GM21423 (cell line): ENCODE data around the gene RPA3.

Experiments used
- ATAC-seq: cut with Tn5 transposase; IDR thresholded peaks from one replicate; pipeline ENCODE4 v1.9.1; 2021; ENCODE audit warnings: mild to moderate bottlenecking, moderate library complexity; ENCODE audit not compliant: unreplicated experiment

The RPA3 gene

DNA sequence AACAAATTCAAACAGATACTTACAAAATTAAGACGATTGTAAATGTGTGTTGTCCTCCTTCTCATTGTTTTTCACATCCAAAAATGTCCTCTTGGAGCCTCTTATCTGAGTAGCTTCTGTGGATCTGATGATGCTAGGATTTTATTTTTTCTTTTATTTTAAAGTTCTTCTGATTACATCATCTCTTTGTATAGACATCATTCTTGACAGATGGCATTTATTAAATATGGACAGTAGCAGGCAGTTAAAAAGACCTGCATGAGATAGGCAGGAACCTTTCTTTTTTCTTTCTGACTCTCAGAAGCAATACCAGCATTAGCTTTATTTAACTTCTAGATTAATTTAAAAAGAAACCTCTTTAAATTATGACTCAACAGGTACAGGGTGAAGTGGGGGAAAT is at the start of gene RPA3:
Gene RPA3 (minus strand): TSS at position 116 of the 400 bp plus-strand sequence. CDS start 78,189 bp downstream, outside the sequence.
- no peak for ATAC-seq

- ATAC-seq, result no peak
These were observed 48.3 kb upstream of the RPA3 start for GRCh38 chr7:7766671-7767070.

- ATAC-seq, result peak; percentile 67
These were observed 47.0 kb upstream of the RPA3 start for GRCh38 chr7:7765422-7765821.

- ATAC-seq, result no peak
These were observed 46.4 kb upstream of the RPA3 start for GRCh38 chr7:7764520-7765396.

DNA sequence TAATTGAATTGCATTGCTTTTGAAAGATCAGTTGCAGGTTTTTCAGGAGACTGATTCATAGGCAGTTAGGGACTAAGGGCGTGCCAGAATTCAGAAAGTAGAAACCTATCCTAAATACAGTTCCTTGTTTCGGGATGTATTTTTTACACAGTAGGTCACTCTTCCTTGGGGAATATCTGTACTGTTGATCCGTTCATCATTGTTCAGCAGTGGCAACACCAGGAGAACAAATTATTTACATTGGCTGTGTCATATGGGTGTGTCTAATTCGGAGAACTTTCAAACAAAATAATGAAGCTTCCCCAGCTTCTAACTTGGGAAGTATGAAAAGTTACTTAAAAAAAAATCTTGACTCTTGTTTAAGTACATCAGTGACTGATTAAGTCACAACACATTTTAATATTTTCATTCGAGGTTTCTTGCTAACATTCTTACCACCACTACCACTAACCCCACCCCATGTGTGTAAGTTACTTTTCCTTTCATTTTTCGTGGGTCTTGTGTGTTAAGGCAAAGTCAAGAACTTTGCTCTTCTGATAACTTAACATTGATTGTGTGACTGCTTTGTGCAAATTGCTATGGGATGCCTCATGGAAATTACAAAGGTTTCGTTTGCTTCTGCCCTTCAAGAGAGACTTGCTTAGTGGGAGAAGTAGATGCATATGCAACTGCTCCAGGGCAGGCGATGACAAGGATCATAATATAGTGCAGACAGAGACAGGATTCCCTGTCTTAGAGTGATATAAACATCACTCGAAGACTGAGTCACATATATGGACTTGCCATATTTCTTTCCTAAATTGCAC is 43.8 kb upstream of the RPA3 start:
- peak; percentile 58 for ATAC-seq

DNA sequence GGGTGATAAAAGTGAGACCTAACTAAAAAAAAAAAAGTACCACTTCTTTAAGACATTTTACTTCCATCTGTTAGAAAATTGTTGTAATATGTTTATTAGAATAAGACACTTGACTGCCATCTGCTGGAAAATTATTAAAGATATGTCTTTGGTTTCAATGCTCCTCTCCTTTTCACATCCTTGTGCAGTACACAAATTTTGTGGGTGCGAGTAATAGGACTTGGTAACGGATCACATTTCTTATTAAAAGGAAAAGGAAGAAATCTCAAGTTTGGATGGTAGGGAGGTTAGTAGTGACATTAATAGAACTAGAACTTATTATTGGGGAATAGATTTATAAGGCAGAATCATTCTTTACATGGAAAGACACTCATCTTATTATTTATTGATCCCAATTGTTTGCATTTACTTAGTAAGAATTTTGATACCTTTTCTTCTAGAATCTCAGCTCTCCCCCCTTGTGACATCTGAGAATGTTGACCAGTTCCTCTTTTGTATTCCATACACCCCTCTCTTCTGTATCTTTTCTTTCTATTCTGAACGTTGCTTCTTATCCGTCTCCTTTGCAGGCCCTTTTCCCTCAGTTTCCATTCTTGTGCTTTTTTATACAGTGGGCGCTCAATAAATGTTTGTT is 43.0 kb upstream of the RPA3 start:
- ATAC-seq, result no peak

- ATAC-seq, result no peak
These were observed 39.2 kb upstream of the RPA3 start for GRCh38 chr7:7757576-7757975.

DNA sequence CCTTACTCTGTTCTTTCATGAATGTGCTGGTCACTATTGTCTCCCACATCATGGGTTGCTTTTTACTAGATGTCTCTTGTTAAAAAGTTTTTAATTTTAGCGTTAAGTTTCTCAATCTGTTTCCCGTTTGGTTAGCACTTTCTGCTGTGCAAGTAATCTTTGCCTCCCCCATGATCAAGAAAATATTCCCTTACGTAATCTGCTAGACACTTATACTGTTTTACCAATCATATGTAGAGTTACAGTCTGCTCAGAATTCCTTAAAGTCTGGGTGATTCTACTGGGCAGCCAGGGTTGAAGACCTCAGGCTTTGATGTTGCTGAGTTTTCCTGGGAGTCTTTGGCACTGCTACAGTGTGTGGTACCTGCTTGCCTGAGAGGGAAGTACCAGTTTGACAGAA is 38.2 kb upstream of the RPA3 start:
- no peak for ATAC-seq

- no peak for ATAC-seq
These were observed 33.1 kb upstream of the RPA3 start for GRCh38 chr7:7751243-7752092.

DNA sequence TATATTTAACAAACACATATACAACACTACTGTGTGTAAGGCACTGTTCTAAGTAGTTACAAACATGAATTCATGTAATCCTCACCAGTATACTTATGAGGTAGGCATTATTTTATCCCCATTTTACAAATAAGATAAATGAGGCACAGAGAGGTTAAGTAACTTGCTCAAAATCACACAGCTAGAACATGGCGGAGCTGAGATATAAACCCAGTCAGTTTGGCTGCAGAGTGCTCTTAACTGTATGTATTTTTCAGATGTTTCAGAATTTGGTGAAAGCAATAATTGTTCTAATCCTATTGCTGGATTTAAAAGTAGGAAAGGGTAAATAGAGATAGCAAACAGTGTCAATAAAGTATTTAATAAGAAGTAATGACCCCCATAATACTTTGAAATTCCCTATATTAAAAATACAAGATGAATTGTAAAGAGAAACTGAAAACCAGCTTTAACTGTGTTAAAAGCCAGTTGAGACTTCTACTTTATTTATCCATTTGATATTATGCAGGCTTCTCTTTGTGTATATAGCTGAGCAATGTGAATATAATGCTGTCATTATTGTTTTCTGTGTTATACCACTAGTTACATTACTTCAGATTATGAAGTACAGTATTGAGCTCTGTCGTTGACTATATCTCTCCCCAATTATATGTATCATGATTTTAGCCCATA is 32.3 kb upstream of the RPA3 start:
- ATAC-seq, result no peak

DNA sequence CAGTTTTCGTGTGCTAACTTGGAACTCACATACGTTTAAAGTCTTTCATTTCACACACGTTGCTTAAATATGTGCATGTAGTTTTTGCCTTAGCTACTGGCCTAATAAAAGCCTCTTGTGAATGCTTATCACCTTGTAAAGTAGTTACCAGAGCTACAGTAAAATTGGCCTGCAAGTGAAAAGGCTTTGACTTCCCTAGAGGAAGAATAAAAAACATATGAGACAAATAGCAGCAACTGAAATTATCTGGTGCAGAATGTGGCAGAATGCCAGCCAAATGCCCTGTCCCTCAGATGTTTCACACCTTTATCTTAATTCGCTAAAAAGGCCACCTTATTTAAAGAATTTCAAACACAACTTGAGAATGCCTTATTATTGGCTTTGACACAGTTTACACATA is 28.1 kb upstream of the RPA3 start:
- no peak for ATAC-seq

DNA sequence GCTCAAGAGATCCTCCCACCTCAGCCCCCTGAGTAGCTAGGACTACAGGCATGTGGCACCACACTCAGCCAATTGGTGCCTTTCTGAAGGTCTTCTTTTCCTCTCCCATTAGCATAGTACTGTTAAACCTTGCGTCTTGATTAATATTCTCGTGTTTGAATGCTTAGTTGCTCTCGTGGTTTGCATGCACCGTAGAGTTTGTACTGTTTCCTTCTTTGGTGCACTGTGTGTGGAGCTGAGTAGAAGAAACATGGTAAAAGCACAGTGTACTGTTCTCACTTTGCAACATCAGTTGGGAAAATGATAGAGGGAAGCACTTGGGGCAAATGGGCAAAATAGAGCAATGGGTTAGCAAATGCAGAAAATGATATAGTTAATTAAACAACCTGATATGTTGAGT is 27.6 kb upstream of the RPA3 start:
- ATAC-seq, result no peak

DNA sequence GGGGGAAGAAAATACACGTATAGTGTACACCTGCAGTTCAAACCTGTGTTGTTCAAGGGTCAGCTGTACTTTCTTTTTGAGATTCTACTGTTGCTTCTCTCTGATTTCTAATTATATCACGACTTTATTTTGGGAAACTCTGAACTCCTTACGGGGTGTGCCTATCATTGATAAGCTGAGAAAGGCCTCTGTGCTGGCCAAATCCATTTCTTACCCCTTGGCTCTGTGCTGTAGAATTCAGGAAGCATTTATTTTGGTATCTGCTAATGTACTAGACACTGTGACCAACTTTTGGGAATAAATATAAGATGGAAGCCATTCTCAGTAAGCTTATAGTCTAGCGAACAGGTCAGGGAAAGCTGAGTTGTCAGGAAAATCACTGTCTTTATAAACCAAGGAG is 26.9 kb upstream of the RPA3 start:
- no peak for ATAC-seq

GRCh38 chr7:7742223-7742622 is 23.8 kb upstream of the RPA3 start:
- no peak for ATAC-seq

GRCh38 chr7:7740037-7740355 is 21.6 kb upstream of the RPA3 start:
- ATAC-seq, result no peak

GRCh38 chr7:7739204-7740036 is 21.0 kb upstream of the RPA3 start:
- ATAC-seq, result no peak

GRCh38 chr7:7738622-7739021 is 20.2 kb upstream of the RPA3 start:
- no peak for ATAC-seq

- ATAC-seq, result no peak
These were observed 19.8 kb upstream of the RPA3 start for GRCh38 chr7:7738177-7738576.

DNA sequence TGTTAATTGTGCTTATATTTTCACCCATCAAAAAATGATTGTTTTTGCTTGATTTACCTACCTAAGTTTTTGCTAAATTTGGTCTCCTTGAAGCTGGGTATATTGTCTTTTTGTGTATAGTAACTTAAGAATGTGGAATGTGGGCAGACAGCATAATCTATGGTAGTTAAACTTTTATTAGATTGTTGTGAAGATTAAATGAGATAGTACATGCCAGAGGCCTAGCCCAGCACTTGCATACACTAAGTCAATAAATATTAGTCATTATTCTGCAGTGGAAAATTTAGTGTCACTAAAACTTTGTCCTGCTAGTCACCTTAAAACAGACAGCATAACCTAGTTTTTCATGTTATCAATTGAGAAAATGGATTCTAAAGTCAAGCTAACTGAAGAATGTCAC is 19.3 kb upstream of the RPA3 start:
- ATAC-seq, result no peak
